H1 (cell line): ENCODE results near the gene HP1BP3. TPM values are rescaled to one million over a fixed set of nuclear protein-coding genes. Genes with fewer than 3 reads are reported as not detected.

Source experiments
- CTCF ChIA-PET: fragments of 300-600 bp; sonication (Branson Sonifier 250); formaldehyde crosslinking; loops from one replicate; lab custom pipeline; 2021; ENCODE audit not compliant: partially characterized antibody; lab: Charles Lee
- POLR2A ChIA-PET: fragments of 300-600 bp; sonication (Branson Sonifier 250); formaldehyde crosslinking; loops from one replicate; lab custom pipeline; 2021; ENCODE audit warnings: inconsistent platforms; ENCODE audit not compliant: partially characterized antibody; lab: Charles Lee
- DNase-seq, 2 experiments: peaks; one replicate each; pipeline versions ENCODE4 v3.0.0 to v3.0.0-alpha.2; 2010 to 2022; ENCODE audit warnings: low spot score in 2 of 2, low read depth in 1 of 2, mixed read lengths in 1 of 2
- FAIRE-seq: peaks from 2 replicates; lab custom pipeline; 2011; peaks lifted over from hg19 to GRCh38; lab: Jason Lieb, UNC
- H2AFZ ChIP-seq: 2 replicates; pipeline ENCODE4 v1.8.1; 2012; ENCODE audit warnings: low read length, inconsistent platforms
- H2AK5ac ChIP-seq: 2 replicates; pipeline ENCODE4 v1.6.1; 2013; ENCODE audit warnings: low read depth, low read length
- H2BK120ac ChIP-seq: replicated peaks from 2 replicates; pipeline ENCODE3; 2013; ENCODE audit warnings: low read depth, low read length, inconsistent platforms
- H2BK12ac ChIP-seq: 2 replicates; pipeline ENCODE4 v1.6.1; 2013; ENCODE audit warnings: low read depth, low read length
- H2BK15ac ChIP-seq: 2 replicates; pipeline ENCODE4 v1.6.1; 2013; ENCODE audit warnings: low read length
- H2BK20ac ChIP-seq: 2 replicates; pipeline ENCODE4 v1.6.1; 2013; ENCODE audit warnings: low read length
- H2BK5ac ChIP-seq: 2 replicates; pipeline ENCODE4 v1.6.1; 2013; ENCODE audit warnings: low read depth, low read length
- H3K14ac ChIP-seq: 2 replicates; pipeline ENCODE4 v1.6.1; 2013; ENCODE audit warnings: inconsistent platforms; ENCODE audit not compliant: insufficient read length
- H3K18ac ChIP-seq: 2 replicates; pipeline ENCODE4 v1.6.1; 2013; ENCODE audit warnings: low read length; ENCODE audit errors: extremely low read depth
- H3K23ac ChIP-seq: 2 replicates; pipeline ENCODE4 v1.6.1; 2013; ENCODE audit warnings: inconsistent platforms; ENCODE audit not compliant: insufficient read length
- H3K23me2 ChIP-seq: 2 replicates; pipeline ENCODE4 v1.6.1; 2013; ENCODE audit warnings: low read depth, low read length
- H3K27ac ChIP-seq: 2 replicates; pipeline ENCODE4 v1.6.1; 2011; ENCODE audit warnings: low read depth, low read length, inconsistent platforms
- H3K27me3 ChIP-seq, 4 experiments: replicated peaks in 1 of 4; 1 replicate in 1 of 4; 2 replicates in 3 of 4; pipeline versions ENCODE4 v1.6.1 to v1.8.1; 2011 to 2013; ENCODE audit warnings: low read length in 3 of 4, mild to moderate bottlenecking in 3 of 4, inconsistent platforms in 2 of 4, mixed read lengths in 2 of 4, moderate library complexity in 1 of 4; ENCODE audit not compliant: control insufficient read depth in 3 of 4, insufficient read depth in 3 of 4; ENCODE audit errors: extremely low read depth in 1 of 4
- H3K36me3 ChIP-seq, 4 experiments: 2 replicates each; pipeline versions ENCODE4 v1.6.1 to v1.8.1; 2011 to 2013; ENCODE audit warnings: mild to moderate bottlenecking in 4 of 4, low read length in 3 of 4, moderate library complexity in 2 of 4, control low read depth in 1 of 4, inconsistent platforms in 1 of 4; ENCODE audit not compliant: insufficient read depth in 4 of 4, control insufficient read depth in 2 of 4
- H3K4ac ChIP-seq: replicated peaks from 2 replicates; pipeline ENCODE3; 2013; ENCODE audit warnings: low read length, low read depth, mixed read lengths, inconsistent platforms; ENCODE audit not compliant: insufficient read length
- H3K4me1 ChIP-seq, 4 experiments: replicated peaks in 1 of 4; 1 replicate in 1 of 4; 2 replicates in 3 of 4; pipeline versions ENCODE4 v1.6.1 to v1.8.1; 2011 to 2013; ENCODE audit warnings: low read length in 3 of 4, inconsistent platforms in 2 of 4, mixed read lengths in 1 of 4; ENCODE audit not compliant: insufficient read depth in 4 of 4, control insufficient read depth in 3 of 4
- H3K4me2 ChIP-seq, 2 experiments: 2 replicates each; pipeline versions ENCODE4 v1.6.1 to v1.8.1; 2011 to 2013; ENCODE audit warnings: low read depth in 2 of 2, low read length in 2 of 2, control low read depth in 1 of 2, inconsistent platforms in 1 of 2, mild to moderate bottlenecking in 1 of 2; ENCODE audit not compliant: insufficient read depth in 1 of 2
- H3K4me3 ChIP-seq, 4 experiments: fragments of 200-600, 300-600 bp in 1 of 4; sonication (generic), shearing (Covaris generic), sonication (Bioruptor Twin) in 1 of 4; 2 replicates each; pipeline versions ENCODE4 v1.5.1 to v1.8.1; 2011 to 2016; ENCODE audit warnings: low read length in 4 of 4, low read depth in 3 of 4, control low read depth in 2 of 4, inconsistent platforms in 2 of 4, mild to moderate bottlenecking in 2 of 4, mixed read lengths in 1 of 4, moderate library complexity in 1 of 4; ENCODE audit not compliant: insufficient read depth in 2 of 4; ENCODE audit errors: extremely low read depth in 1 of 4
- H3K56ac ChIP-seq: replicated peaks from 2 replicates; pipeline ENCODE3; 2013; ENCODE audit warnings: low read depth, mild to moderate bottlenecking, mixed read lengths, low read length, inconsistent platforms; ENCODE audit not compliant: insufficient read length
- H3K79me1 ChIP-seq: 2 replicates; pipeline ENCODE4 v1.6.1; 2013; ENCODE audit warnings: low read depth, low read length, control low read depth
- H3K79me2 ChIP-seq, 2 experiments: 2 replicates each; pipeline versions ENCODE4 v1.6.1 to v1.8.1; 2012 to 2013; ENCODE audit warnings: low read length in 2 of 2, mild to moderate bottlenecking in 2 of 2, inconsistent platforms in 1 of 2; ENCODE audit not compliant: insufficient read depth in 2 of 2, control insufficient read depth in 1 of 2
- H3K9ac ChIP-seq, 4 experiments: replicated peaks in 1 of 4; 1 replicate in 1 of 4; 2 replicates in 3 of 4; pipeline versions ENCODE4 v1.6.1 to v1.8.1; 2011 to 2013; ENCODE audit warnings: low read depth in 3 of 4, low read length in 3 of 4, control low read depth in 2 of 4, mild to moderate bottlenecking in 2 of 4, moderate library complexity in 2 of 4, inconsistent platforms in 1 of 4; ENCODE audit errors: extremely low read depth in 1 of 4
- H3K9me3 ChIP-seq, 2 experiments: 2 replicates each; pipeline versions ENCODE4 v1.6.1 to v1.8.1; 2012 to 2013; ENCODE audit warnings: mild to moderate bottlenecking in 2 of 2, moderate library complexity in 2 of 2, control low read depth in 1 of 2, inconsistent platforms in 1 of 2, low read depth in 1 of 2, low read length in 1 of 2, mixed read lengths in 1 of 2; ENCODE audit not compliant: insufficient read depth in 2 of 2
- H4K20me1 ChIP-seq, 2 experiments: replicated peaks in 1 of 2; 2 replicates each; pipeline versions ENCODE3 to v1.8.1; 2011 to 2013; ENCODE audit warnings: inconsistent platforms in 2 of 2, low read length in 2 of 2, mild to moderate bottlenecking in 1 of 2; ENCODE audit not compliant: insufficient read depth in 2 of 2, control insufficient read depth in 1 of 2
- H4K5ac ChIP-seq: 2 replicates; pipeline ENCODE4 v1.6.1; 2013; ENCODE audit warnings: low read length, low read depth, mixed read lengths, inconsistent platforms; ENCODE audit not compliant: insufficient read length
- H4K8ac ChIP-seq: 2 replicates; pipeline ENCODE4 v1.8.0; 2013; ENCODE audit warnings: mild to moderate bottlenecking, moderate library complexity, low read length, inconsistent platforms; ENCODE audit not compliant: insufficient read depth; ENCODE audit errors: extremely low read depth
- H4K91ac ChIP-seq: replicated peaks from 2 replicates; pipeline ENCODE3; 2013; ENCODE audit warnings: low read length, mixed read lengths, inconsistent platforms; ENCODE audit not compliant: insufficient read length
- BCL11A ChIP-seq, 2 experiments: IDR thresholded peaks; one replicate each; pipeline ENCODE4 v1.6.1; 2011; ENCODE audit warnings: low read depth in 2 of 2, low read length in 2 of 2, mild to moderate bottlenecking in 2 of 2
- HDAC2 ChIP-seq, 2 experiments: fragments of 300-600 bp in 1 of 2; sonication (generic) in 1 of 2; IDR thresholded peaks; 2 replicates each; pipeline ENCODE4 v1.6.1; 2011 to 2012; ENCODE audit warnings: low read depth in 2 of 2, low read length in 2 of 2, mild to moderate bottlenecking in 2 of 2, moderate library complexity in 2 of 2, borderline replicate concordance in 1 of 2, inconsistent platforms in 1 of 2
- RAD21 ChIP-seq, 2 experiments: IDR thresholded peaks in 1 of 2; conservative IDR thresholded peaks in 1 of 2; 2 replicates each; pipeline ENCODE4 v1.6.1; 2011; ENCODE audit warnings: low read depth in 2 of 2, low read length in 2 of 2, improper control_type of control experiment in 1 of 2, inconsistent platforms in 1 of 2, mild to moderate bottlenecking in 1 of 2, moderate library complexity in 1 of 2
- RFX5 ChIP-seq: IDR thresholded peaks from 2 replicates; pipeline ENCODE4 v1.6.1; 2011; ENCODE audit warnings: low read depth, low read length, improper control_type of control experiment, borderline replicate concordance
- SIN3A ChIP-seq, 2 experiments: IDR thresholded peaks in 1 of 2; conservative IDR thresholded peaks in 1 of 2; 2 replicates each; pipeline ENCODE4 v1.6.1; 2011 to 2012; ENCODE audit warnings: low read length in 2 of 2, improper control_type of control experiment in 1 of 2, low read depth in 1 of 2, mild to moderate bottlenecking in 1 of 2
- TBP ChIP-seq: IDR thresholded peaks from 2 replicates; pipeline ENCODE4 v1.6.1; 2011; ENCODE audit warnings: low read depth, low read length, improper control_type of control experiment
- WGBS, 2 experiments: shearing (Covaris generic) in 1 of 2; methylation state at CpG; one replicate each; pipeline versions ENCODE4 v1.1.6 to v1.1.7; 2013 to 2015; ENCODE audit warnings: low lambda C conversion rate in 2 of 2, mixed read lengths in 2 of 2, inconsistent platforms in 1 of 2, low coverage in 1 of 2, missing lambda C conversion rate in 1 of 2; ENCODE audit not compliant: insufficient replicate concordance in 2 of 2, insufficient coverage in 1 of 2, insufficient read length in 1 of 2; ENCODE audit errors: extremely low coverage in 1 of 2, missing lambda C conversion rate in 1 of 2; 5-methylcytosine and 5-hydroxymethylcytosine counted together
- polyA plus RNA-seq, 7 experiments: library from polyadenylated mRNA; depleted of rRNA in 3 of 7; stranded (reverse) in 5 of 7; unstranded in 2 of 7; fragments of >200 nt in 5 of 7; fragments of 200-250 nt in 2 of 7; gene quantifications; 1 replicate in 5 of 7; 2 replicates in 1 of 7; 4 replicates in 1 of 7; pipeline versions ENCODE4 v1.2.1 to v1.2.3, GENCODE V29; 2011 to 2013; ENCODE audit warnings: missing spikeins in 2 of 7, mixed read lengths in 2 of 7
- total RNA-seq: library from RNA; stranded (reverse); fragmentation: NEBNext Ultra II Directional; extraction: Animal tissue kit (Norgen Biotek cat#: 25700); gene quantifications from 2 replicates; pipeline ENCODE4 v1.2.1, GENCODE V29; 2021
- TF ChIP-seq, protein P1 (sequence below): IDR thresholded peaks from 2 replicates; pipeline ENCODE4 v1.6.1; 2012; ENCODE audit warnings: inconsistent platforms

HP1BP3 gene
- total and polyA plus RNA-seq, 2 of the 8 experiments (the other 6 are each of a cell fraction or from before 2014, with no cell fraction given): 47.4 to 125 TPM

DNA sequence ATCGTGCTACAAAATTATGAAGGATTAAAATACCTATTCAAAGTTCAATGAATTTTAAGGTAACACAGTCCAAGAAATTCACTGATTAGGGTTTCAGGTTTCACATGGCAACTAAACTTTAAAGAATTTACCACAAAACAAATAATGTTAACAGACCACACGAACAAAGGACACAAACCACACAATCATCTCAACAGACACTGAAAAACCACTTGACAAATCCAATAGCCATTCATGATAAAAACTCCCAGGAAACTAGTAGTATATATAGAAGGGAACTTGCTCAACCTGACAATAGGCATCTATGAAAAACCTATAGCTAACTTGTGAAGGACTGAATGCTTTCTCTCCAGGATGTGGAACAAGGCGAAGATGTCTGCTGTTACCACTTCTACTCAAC is 33.5 kb downstream of the HP1BP3 start:
- Histone ChIP-seq H3K4ac (no peak overlapping the region), H3K9ac (no peak overlapping the region), H4K91ac (no peak overlapping the region), H3K23me2 (no peaks in the 10 kb centered on the region), H2AK5ac (no peak overlapping the region), H3K9me3 (no peaks in the 10 kb centered on the region), H3K4me1 (no peaks in the 10 kb centered on the region; a peak in 1 of 7 replicates), H2BK15ac (no peak overlapping the region), H4K8ac (no peak overlapping the region), H3K56ac (no peak overlapping the region), H4K5ac (no peak overlapping the region), H2AFZ (no peak overlapping the region), H3K18ac (no peak overlapping the region), H3K27ac (no peak overlapping the region), H3K4me2 (no peak overlapping the region), H3K14ac (no peak overlapping the region), H3K23ac (no peak overlapping the region), H2BK120ac (no peak overlapping the region), H3K79me2 (no peaks in the 10 kb centered on the region), H3K27me3 (no peaks in the 10 kb centered on the region), H2BK20ac (no peak overlapping the region), H2BK5ac (no peak overlapping the region), H2BK12ac (no peak overlapping the region), H3K4me3 (no peak overlapping the region), H3K79me1 (no peaks in the 10 kb centered on the region; the same call in 1 of the 2 replicates), H3K36me3 (peaks cover 9 to 52% (median 27%) of the 10 kb centered on the region in 4 experiments; a peak in 6 of 8 replicates), H4K20me1 (peaks cover 0 to 4% of the 10 kb centered on the region in 2 experiments)
- WGBS, 2 experiments: 92% methylated on average over 3 of the region's 3 CpGs; no CpG with 5 or more reads in 1 of the 2 experiments
- TF ChIP-seq TBP (no peak), RFX5 (no peak), SIN3A (conservative IDR thresholded peaks at IDR 0.05 in 1 of 2, IDR thresholded peaks at IDR 0.05 in 1 of 2; ENCODE audit: low read depth in 1 of 2, low read length in 2 of 2) (no peak), RAD21 (IDR thresholded peaks at IDR 0.05 in 1 of 2, conservative IDR thresholded peaks at IDR 0.05 in 1 of 2; ENCODE audit: low read depth in 2 of 2, low read length in 2 of 2) (no peak), BCL11A (IDR thresholded peaks at IDR 0.05; ENCODE audit: low read depth in 2 of 2, low read length in 2 of 2) (no peak), HDAC2 (IDR thresholded peaks at IDR 0.05; ENCODE audit: borderline replicate concordance in 1 of 2, low read depth in 2 of 2, low read length in 2 of 2) (no peak)
- TF ChIP-seq, protein P1, sequence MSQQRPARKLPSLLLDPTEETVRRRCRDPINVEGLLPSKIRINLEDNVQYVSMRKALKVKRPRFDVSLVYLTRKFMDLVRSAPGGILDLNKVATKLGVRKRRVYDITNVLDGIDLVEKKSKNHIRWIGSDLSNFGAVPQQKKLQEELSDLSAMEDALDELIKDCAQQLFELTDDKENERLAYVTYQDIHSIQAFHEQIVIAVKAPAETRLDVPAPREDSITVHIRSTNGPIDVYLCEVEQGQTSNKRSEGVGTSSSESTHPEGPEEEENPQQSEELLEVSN: no peak
- ChIA-PET CTCF (interaction anchor here (0.6 to 1.1 kb wide), 2 partner anchors 39 to 47 kb away, joined by 3 to 4 read pairs; no protein-coding TSS in a partner anchor), POLR2A (no interaction called here)
- DNase-seq (no peak), FAIRE-seq (no peak)
